ENCODE data around the gene CCDC149. TPM values are rescaled to one million over a fixed set of nuclear protein-coding genes. Genes with fewer than 3 reads are reported as not detected.
A peak's percentile ranks its signal among the peaks of the same experiment; 100 is the strongest.

CCDC149 gene
- total and polyA plus RNA-seq, 2 of the 4 experiments (the other 2 are of a cell fraction) = 6.7 to 7.0 TPM

GRCh38 chr4:24769571-24769970 is 143.3 kb downstream of the CCDC149 start:
- BruUV-seq (replicated peaks) = no TSS peak
- Histone ChIP-seq H4K20me1 (ENCODE audit: insufficient read depth, low read length) (no peaks in the 10 kb centered on the region), H3K27ac (ENCODE audit: insufficient read depth, low read length) (0 out of 2 replicates have a peak overlapping the region, but pooled peaks have one; percentile 25), H2BK15ac (ENCODE audit: low read depth, low read length) (peak overlapping the region; percentile 71; the same call in 2 of the 3 replicates), H3K9me3 (ENCODE audit: control insufficient read depth, insufficient read depth, low read length) (no peaks in the 10 kb centered on the region), H3K4ac (ENCODE audit: low read depth, low read length) (peak overlapping the region; percentile 83), H3K9ac (ENCODE audit: low read depth, low read length) (no peak overlapping the region), H3K14ac (replicated peaks; ENCODE audit: low read depth, low read length) (peak overlapping the region; percentile 72), H3K4me2 (ENCODE audit: low read depth, low read length) (no peak overlapping the region), H3K27me3 (ENCODE audit: control insufficient read depth, insufficient read depth, low read length) (no peaks in the 10 kb centered on the region), H3K36me3 (ENCODE audit: control insufficient read depth, insufficient read depth, low read length) (no peaks in the 10 kb centered on the region), H3K79me1 (ENCODE audit: low read depth in 1 of 2, low read length in 2 of 2) (no peaks in the 10 kb centered on the region), H4K91ac (ENCODE audit: insufficient read depth, low read depth, low read length) (peak overlapping the region; percentile 88), H3K4me1 (ENCODE audit: control insufficient read depth, insufficient read depth, low read length) (peaks cover 11% of the 10 kb centered on the region), H3K23ac (ENCODE audit: low read depth, low read length) (peak overlapping the region; percentile 87), H2BK120ac (ENCODE audit: low read depth, low read length) (peak overlapping the region; percentile 90), H4K8ac (ENCODE audit: low read depth in 2 of 2, low read length in 2 of 2) (peak overlapping the region in 1 of 2 experiments; percentile 88; a peak in 3 of 4 replicates), H2BK20ac (ENCODE audit: low read depth, low read length) (peak overlapping the region; percentile 85; the same call in 1 of the 2 replicates), H3K18ac (ENCODE audit: low read depth, low read length) (peak overlapping the region; percentile 18; the same call in 1 of the 2 replicates), H2AFZ (replicated peaks; ENCODE audit: low read length, poor library complexity) (peak overlapping the region; percentile 46), H3K9me1 (ENCODE audit: insufficient read depth, low read length) (peaks cover 13% of the 10 kb centered on the region), H2AK5ac (ENCODE audit: low read depth, low read length) (peak overlapping the region; percentile 87; the same call in 1 of the 2 replicates), H4K5ac (ENCODE audit: low read depth, low read length) (no peak overlapping the region), H3K4me3 (ENCODE audit: insufficient read depth, low read depth, low read length) (no peak overlapping the region), H2BK5ac (ENCODE audit: low read depth, low read length, poor library complexity, severe bottlenecking) (no peak overlapping the region), H3K56ac (ENCODE audit: extremely low read depth, insufficient read depth, low read length) (no peak overlapping the region), H2AK9ac (replicated peaks; ENCODE audit: low read depth, low read length, poor library complexity) (peak overlapping the region; percentile 7)
- intact Hi-C loops (cut with micrococcal nuclease) = no loop called here
- 20% methylated on average over 1 of the region's 2 CpGs; no CpG with 5 or more reads in 1 of the 2 experiments for WGBS, 2 experiments (ENCODE audit: extremely low coverage in 2 of 2, insufficient read length in 1 of 2)
- dilution Hi-C loops (cut with HindIII; ENCODE audit: low sequenced_read_pairs, unreplicated experiment) = no loop called here
- ATAC-seq (ENCODE audit: low read depth) (no peak), DNase-seq (no peak)
- POLR2A ChIA-PET (ENCODE audit: unreplicated experiment) = interaction anchor here (0.6 kb wide), 1 partner anchor 819 kb away, joined by 4 read pairs; no protein-coding TSS in a partner anchor
- in situ Hi-C loops (cut with MboI; ENCODE audit: low sequenced_read_pairs) = no loop called here
- CTCF ChIA-PET = interaction anchor here (0.6 to 0.7 kb wide), 2 partner anchors 51 to 185 kb away, joined by 3 read pairs; no protein-coding TSS in a partner anchor
- no peak for TF ChIP-seq ELK1 (IDR thresholded peaks at IDR 0.05; ENCODE audit: borderline replicate concordance, low read depth, low read length)
- TF ChIP-seq RAD21 (IDR thresholded peaks at IDR 0.05; ENCODE audit: low read length) = no peak
- TF ChIP-seq SMC3 (IDR thresholded peaks at IDR 0.05; ENCODE audit: low read depth, low read length) = no peak
- TF ChIP-seq RFX5 (IDR thresholded peaks at IDR 0.05; ENCODE audit: low read depth, low read length) = no peak
- no peak for TF ChIP-seq MAZ (IDR thresholded peaks at IDR 0.05; ENCODE audit: borderline replicate concordance, low read depth, low read length)
- no peak for TF ChIP-seq NFE2L2 (IDR thresholded peaks at IDR 0.05; ENCODE audit: low read depth, low read length)
- no peak for TF ChIP-seq RCOR1 (IDR thresholded peaks at IDR 0.05; ENCODE audit: insufficient replicate concordance, low read length)
- no peak for TF ChIP-seq CEBPB (IDR thresholded peaks at IDR 0.05; ENCODE audit: low read depth, low read length)
- TF ChIP-seq FOS (IDR thresholded peaks at IDR 0.05; ENCODE audit: low read depth, low read length) = no peak
- no peak for TF ChIP-seq MXI1 (IDR thresholded peaks at IDR 0.05; ENCODE audit: borderline replicate concordance, low read depth, low read length)
- TF ChIP-seq BHLHE40 (IDR thresholded peaks at IDR 0.05; ENCODE audit: low read depth, low read length) = no peak
- TF ChIP-seq MAFK (IDR thresholded peaks at IDR 0.05; ENCODE audit: low read depth, low read length) = no peak
- no peak for TF ChIP-seq CHD1 (IDR thresholded peaks at IDR 0.05; ENCODE audit: low read depth, low read length)

Measured in IMR-90 (cell line).